T-helper 2 cell treated with Interferon-gamma antibody and Interleukin-4, amounts not matched to agents 5 μg/mL and 100 μg/mL, for 36 hours (primary cell): Measurements from ENCODE around the gene TIE1.

Source experiments
- DNase-seq: peaks from one replicate; pipeline ENCODE4 v3.0.0; 2021; ENCODE audit warnings: low spot score
- H3K27ac Mint-ChIP-seq: one replicate; pipeline ENCODE4 v1.8.0; 2021; ENCODE audit warnings: mild to moderate bottlenecking, mixed read lengths
- H3K27me3 Mint-ChIP-seq: one replicate; pipeline ENCODE4 v1.8.0; 2021; ENCODE audit warnings: low read depth, mixed read lengths
- H3K36me3 Mint-ChIP-seq: one replicate; pipeline ENCODE4 v1.8.0; 2021; ENCODE audit warnings: low read depth, mixed read lengths
- H3K4me1 Mint-ChIP-seq: one replicate; pipeline ENCODE4 v1.8.0; 2021; ENCODE audit warnings: low read depth, mixed read lengths
- H3K4me3 Mint-ChIP-seq: one replicate; pipeline ENCODE4 v1.8.0; 2022; ENCODE audit warnings: mild to moderate bottlenecking, moderate library complexity, mixed read lengths
- H3K9me3 Mint-ChIP-seq: one replicate; pipeline ENCODE4 v1.8.0; 2021; ENCODE audit warnings: mixed read lengths

The TIE1 gene

DNA sequence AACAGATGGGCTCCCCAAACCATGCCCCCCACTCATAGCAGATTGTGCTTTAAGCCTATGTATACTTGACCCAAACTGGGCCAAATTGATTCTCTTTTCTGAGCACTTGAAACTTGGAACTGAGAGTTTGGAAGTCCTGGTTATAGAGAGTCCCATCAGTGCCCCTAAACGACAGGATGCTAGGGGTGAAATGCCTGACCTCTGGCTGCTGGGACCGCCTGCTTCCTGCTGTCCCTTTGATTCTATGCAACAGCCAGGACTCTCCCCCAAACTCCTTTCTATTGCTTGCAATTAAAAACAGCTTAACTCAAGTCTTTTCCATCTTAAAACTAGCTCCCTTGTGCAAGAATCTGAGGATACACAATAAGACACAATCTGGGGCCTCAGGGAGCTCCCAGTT lies 20.1 kb upstream of the TIE1 start:
- DNase-seq, result no peak
- Mint-ChIP-seq H3K9me3 (no peaks in the 10 kb centered on the region), H3K27me3 (no peaks in the 10 kb centered on the region), H3K4me3 (no peak overlapping the region), H3K27ac (no peak overlapping the region), H3K36me3 (no peaks in the 10 kb centered on the region), H3K4me1 (no peaks in the 10 kb centered on the region)

DNA sequence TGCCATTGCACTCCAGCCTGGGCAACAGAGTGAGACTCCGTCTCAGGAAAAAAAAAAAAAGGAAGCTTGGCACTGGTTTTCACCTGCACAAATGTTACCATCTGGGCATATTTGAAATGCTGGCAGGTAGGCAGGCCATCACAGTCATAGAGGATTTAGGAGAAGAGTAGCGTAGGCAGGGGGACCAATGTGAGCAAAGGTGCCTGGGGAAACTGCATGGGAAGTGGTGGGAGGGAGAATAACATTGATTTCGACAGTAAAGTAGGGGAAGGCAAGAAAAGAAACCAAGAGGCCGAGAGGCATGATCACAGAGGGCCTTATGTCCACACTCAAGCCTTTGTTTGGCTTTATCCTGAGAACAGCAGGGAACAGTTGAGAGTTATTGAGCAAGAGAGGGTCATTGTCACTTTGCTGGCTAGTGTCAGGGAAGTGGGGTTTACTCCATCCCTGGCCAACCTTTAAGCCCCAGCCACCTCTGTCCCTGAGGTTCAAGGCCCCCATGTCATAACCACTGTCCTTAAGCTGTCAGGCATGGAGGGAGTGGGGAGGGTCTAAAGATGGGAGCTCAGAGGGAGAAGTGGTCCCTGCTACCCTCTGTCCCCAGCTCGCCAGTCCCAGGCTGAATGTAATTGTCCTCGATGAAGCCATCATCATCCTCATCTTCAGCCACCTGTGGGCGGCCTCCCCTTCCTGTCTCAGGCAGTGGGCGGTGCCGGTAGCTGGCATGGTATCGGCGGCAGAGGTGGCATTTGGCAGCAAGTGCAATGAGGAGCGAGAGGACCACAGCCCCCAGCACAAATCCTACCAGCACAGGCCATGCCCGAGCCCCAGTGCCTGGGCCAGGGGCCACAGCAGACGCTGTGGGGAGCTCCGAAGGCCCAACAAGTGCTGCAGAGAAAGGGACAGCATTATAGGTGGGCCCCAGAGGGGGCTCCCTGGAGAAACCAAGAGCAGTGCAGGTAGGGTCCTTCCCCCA lies 18.3 kb upstream of the TIE1 start:
- Mint-ChIP-seq H3K27me3 (peaks cover 3% of the 10 kb centered on the region), H3K27ac (no peak overlapping the region), H3K4me1 (no peaks in the 10 kb centered on the region), H3K9me3 (no peaks in the 10 kb centered on the region), H3K4me3 (no peak overlapping the region), H3K36me3 (no peaks in the 10 kb centered on the region)
- no peak for DNase-seq

DNA sequence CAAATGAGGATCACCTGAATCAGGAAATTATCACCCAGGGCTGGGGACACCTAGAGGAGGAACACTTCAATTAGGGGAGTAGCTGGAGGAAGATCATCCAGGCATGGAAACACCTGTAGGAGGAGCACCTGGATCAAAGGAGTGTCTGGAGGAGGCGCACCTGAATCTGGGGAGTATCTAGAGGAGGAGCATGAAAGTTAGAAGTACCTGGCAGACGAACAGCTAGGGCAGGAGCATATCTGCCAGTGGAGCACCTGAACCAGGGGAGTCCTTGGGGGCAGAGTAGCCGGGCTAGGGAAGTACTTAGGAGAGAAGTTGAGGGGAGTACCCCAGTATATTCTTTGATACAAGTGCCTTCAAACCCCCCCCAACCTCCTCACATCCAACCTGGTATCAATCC lies 16.7 kb upstream of the TIE1 start:
- Mint-ChIP-seq H3K27me3 (peaks cover 3% of the 10 kb centered on the region), H3K4me3 (no peak overlapping the region), H3K27ac (no peak overlapping the region), H3K36me3 (no peaks in the 10 kb centered on the region), H3K4me1 (no peaks in the 10 kb centered on the region), H3K9me3 (no peaks in the 10 kb centered on the region)
- no peak for DNase-seq

DNA sequence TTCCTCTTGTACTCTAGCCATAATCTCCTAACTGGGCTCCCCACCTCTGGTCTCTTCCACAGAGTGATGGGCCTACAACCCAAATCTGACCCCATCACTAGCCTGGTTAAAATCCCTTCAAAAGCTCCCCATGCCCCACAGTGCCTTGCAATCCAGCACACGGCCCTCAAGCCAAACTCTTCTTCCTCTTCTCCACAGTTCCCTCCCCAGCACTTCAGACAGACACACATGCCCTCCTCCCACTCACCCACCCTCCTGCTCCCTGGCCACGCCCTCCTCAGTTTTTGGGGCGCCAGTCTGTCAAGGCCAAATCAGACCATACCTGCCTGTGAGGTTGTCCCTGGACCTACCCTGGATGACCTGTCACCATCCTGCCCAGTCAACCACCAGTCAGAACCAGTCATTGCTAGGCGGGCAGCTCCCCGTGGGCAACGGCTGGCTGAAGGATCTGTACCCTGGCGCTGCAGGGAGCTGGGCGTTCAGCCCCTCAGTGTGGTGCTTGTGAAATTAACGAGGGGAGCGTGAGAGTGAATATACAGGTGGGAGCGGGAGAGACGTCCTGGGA lies 16.2 kb upstream of the TIE1 start:
- Mint-ChIP-seq H3K9me3 (no peaks in the 10 kb centered on the region), H3K4me1 (no peaks in the 10 kb centered on the region), H3K27ac (no peak overlapping the region), H3K27me3 (peaks cover 3% of the 10 kb centered on the region), H3K36me3 (no peaks in the 10 kb centered on the region), H3K4me3 (no peak overlapping the region)
- DNase-seq, result no peak

DNA sequence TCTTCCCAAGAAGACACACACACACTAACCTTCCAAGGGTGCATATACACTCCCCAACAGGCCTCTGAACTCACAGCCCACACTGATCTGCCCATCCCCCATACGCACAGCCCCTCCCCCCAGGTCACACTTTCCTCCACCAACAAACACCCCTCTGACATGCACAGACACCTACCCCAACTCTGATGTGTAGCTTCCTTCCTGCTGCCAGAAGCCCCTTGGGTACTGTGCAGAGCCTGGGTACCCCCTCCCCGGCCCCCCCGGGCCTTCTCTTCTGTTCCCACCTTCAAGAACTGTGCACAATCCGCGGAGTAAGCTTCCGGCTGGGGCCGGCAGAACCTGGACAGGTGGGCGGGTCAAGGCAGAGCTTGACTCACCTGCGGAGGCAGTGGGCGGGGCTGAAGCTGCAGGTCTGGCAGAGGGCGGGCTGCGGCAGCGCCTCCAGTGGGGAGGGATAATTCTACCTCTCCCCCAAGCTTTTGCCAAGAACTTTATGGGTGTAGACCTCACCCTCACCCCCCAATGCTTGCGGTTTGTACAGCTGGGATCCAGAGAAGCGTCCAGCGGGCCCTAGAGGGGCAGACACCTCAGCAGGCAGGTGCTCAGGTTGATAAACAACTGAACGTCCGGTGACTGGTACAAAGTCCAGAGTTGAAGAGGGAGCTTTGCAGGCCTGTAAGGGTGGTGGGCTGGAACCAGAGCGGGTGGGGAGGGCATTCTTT lies 15.4 kb upstream of the TIE1 start, which contains the start of gene C1orf210:
Gene C1orf210 (minus strand): TSS at position 313 of the 722 bp plus-strand sequence. CDS start 2,311 bp downstream, outside the sequence.
- no peaks in the 10 kb centered on the region for H3K9me3 Mint-ChIP-seq
- no peak within 1 kb of the TSS for H3K4me3 Mint-ChIP-seq
- H3K4me1 Mint-ChIP-seq, result no peaks in the 10 kb centered on the region
- H3K36me3 Mint-ChIP-seq, result no peaks in the 10 kb centered on the region
- H3K27ac Mint-ChIP-seq, result no peak within 1 kb of the TSS
- DNase-seq, result no peak
- peaks cover 3% of the 10 kb centered on the region for H3K27me3 Mint-ChIP-seq

DNA sequence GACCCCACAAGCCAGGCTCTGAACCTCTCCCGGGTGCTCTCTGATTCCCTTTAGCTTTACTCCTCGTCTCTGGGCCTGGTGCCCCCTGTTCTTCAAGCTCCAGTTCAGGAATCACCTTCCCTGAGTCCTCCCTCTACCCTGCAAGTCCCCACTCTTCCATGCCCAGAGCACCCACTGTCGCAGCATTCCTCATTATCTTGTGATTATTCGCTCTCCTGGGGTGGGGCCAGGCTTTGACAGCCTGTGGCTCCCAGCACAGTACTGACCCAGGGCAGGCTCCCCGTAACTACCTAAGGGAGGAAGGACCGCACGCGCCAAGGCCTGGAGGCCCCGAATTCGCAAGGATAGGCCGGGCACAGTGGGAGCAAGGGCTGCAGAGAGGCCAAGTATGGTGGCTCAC lies 14.7 kb upstream of the TIE1 start:
- Mint-ChIP-seq H3K27ac (no peak overlapping the region), H3K4me1 (no peaks in the 10 kb centered on the region), H3K4me3 (no peak overlapping the region)

DNA sequence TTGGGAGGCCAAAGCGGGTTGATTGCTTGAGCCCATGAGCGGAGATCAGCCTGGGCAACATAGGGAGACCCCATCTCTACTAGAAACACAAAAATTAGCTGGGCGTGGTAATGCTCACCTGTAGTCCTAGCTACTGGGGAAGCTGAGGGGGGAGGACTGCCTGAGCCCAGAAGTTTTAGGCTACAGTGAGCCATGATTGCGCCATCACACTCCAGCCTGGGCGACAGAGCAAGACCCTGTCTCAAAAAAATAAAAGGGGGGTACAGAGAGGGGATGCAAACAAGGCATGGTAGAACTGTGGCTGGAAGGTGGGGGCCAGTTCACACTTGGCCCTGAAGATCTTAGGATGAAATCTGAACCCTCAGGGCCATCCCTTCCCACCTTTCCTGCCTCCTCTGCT lies 14.2 kb upstream of the TIE1 start:
- Mint-ChIP-seq H3K9me3 (no peaks in the 10 kb centered on the region), H3K4me3 (no peak overlapping the region), H3K36me3 (no peaks in the 10 kb centered on the region), H3K27me3 (peaks cover 3% of the 10 kb centered on the region), H3K4me1 (no peaks in the 10 kb centered on the region), H3K27ac (no peak overlapping the region)
- DNase-seq, result no peak

More for the DNA sequence above, 14.7 kb upstream of the TIE1 start:
- DNase-seq, result no peak
- H3K27me3 Mint-ChIP-seq, result peaks cover 3% of the 10 kb centered on the region
- H3K9me3 Mint-ChIP-seq, result no peaks in the 10 kb centered on the region
- no peaks in the 10 kb centered on the region for H3K36me3 Mint-ChIP-seq

DNA sequence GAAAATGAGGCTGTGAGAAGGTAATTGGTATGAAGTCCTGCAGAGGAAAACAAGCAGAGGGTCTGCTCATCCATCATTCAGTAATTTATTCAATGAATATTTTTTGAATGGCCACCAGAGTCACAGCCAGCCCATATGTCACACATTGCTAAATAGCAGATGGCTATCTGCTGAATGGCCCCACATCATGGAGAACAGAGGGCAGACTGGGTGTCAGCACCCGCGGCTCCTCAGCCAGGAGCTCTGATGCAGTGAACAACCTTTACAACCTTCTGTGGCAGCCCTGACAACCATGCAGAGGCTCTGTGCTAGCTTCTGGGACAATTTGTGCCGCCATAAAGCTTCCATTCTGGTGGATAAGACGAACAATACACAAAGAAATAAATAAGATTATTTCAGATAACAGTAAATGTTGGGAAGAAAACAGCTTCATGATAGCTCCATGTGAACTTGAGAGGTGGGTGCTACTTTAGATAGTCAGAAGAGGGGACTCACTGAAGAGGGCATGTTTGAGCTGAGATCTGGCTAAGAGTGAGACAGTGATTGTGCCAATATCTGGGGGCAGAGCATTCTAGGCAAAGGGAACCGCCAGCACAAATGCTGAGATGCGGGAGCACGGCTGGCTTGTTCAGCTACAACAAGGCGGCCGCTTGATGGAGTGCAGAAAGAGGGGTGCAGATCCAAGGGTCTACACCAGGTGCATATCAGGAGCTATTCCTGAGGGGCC lies 12.6 kb upstream of the TIE1 start:
- peaks cover 3% of the 10 kb centered on the region for H3K27me3 Mint-ChIP-seq
- H3K27ac Mint-ChIP-seq, result no peak overlapping the region

DNA sequence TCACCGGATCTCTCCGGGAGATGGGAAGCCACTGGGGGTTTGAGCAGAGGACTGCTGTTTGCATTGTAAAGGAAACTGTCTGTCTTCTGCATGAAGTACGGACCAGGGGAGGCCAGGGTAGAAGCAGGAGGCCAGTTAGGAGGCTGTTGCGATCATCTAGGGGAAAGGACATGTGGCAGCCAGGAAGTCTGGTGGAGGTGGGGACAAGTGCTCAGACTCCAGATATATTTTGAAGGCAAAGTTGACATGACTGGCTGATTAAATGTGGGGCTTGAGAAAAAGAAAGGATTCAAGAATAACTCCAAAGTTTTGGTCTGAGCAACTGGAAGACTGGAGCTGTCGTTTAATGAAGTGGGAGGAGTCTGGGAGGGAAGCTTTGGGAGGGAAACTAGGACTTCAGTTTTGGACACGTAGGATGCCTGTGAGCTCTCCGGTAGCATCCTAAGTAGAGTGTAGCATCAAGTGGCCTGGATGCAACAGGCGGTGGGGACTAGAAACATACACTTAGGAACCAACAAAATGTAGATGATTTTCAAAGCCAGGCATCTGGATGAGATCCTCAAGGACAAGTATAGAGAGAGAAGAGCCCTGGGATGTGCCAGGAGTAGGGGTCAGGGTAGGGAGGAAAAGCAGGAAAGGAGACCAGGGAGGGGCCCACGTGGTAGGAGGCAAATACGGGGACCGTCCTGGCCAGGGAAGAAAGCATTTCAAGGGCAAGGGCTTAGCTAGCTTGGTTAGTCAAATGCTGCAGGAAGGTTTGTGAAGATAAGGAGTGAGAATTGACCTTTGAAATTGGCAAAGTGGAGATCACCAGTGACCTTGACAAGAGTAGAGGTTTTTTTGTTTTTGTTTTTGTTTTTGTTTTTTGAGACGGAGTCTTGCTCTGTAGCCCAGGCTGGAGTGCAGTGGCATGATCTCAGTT lies 11.7 kb upstream of the TIE1 start:
- Mint-ChIP-seq H3K4me3 (no peak overlapping the region), H3K36me3 (no peaks in the 10 kb centered on the region), H3K27me3 (peaks cover 3% of the 10 kb centered on the region), H3K9me3 (no peaks in the 10 kb centered on the region), H3K4me1 (no peaks in the 10 kb centered on the region), H3K27ac (no peak overlapping the region)
- no peak for DNase-seq

More for the DNA sequence above, 12.6 kb upstream of the TIE1 start:
- Mint-ChIP-seq H3K36me3 (no peaks in the 10 kb centered on the region), H3K9me3 (no peaks in the 10 kb centered on the region), H3K4me1 (no peaks in the 10 kb centered on the region), H3K4me3 (no peak overlapping the region)
- no peak for DNase-seq

DNA sequence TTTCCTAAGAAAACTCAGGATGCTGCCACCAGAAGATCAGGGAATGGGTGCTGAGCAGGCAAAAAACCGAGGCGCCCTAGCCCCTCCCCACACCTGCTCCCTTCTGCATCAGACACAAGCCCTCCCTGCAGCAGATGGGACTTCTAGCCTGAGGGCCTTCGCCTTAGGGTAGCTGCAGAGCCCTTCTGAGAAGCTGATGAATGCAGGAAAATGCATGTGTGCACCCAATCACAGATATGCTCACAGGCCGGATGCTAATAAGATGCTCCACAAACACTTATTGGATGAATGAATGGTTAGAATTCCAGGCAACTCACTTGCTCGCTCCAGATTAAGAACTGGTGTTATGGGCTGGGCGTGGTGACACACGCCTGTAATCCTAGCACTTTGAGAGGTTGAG lies 8.6 kb upstream of the TIE1 start:
- H3K4me3 Mint-ChIP-seq, result no peak overlapping the region
- H3K9me3 Mint-ChIP-seq, result no peaks in the 10 kb centered on the region
- peaks cover 2% of the 10 kb centered on the region for H3K27me3 Mint-ChIP-seq
- peaks cover 23% of the 10 kb centered on the region for H3K4me1 Mint-ChIP-seq
- no peak overlapping the region for H3K27ac Mint-ChIP-seq
- no peaks in the 10 kb centered on the region for H3K36me3 Mint-ChIP-seq
- no peak for DNase-seq

DNA sequence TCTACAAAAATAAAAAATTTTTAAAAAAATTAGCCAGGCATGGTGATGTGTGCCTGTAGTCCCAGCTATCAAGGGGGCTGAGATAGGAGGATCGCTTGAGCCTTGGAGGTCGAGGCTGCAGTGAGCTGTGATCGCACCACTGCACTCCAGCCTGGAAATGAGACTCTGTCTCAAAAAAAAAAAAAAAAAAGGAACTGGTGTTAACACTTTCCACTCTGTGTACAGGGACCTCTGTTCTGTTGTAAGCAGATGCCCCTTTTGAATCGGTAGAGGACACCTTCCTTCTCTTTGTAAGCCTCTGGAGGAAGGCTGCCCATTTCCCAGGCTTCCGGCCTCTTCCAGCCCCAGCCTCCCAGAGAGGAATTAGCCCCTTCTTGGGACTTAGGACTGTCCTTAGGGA lies 8.1 kb upstream of the TIE1 start:
- H3K9me3 Mint-ChIP-seq, result no peaks in the 10 kb centered on the region
- DNase-seq, result no peak
- no peak overlapping the region for H3K27ac Mint-ChIP-seq
- no peaks in the 10 kb centered on the region for H3K36me3 Mint-ChIP-seq
- H3K4me3 Mint-ChIP-seq, result no peak overlapping the region
- H3K27me3 Mint-ChIP-seq, result no peaks in the 10 kb centered on the region
- peaks cover 23% of the 10 kb centered on the region for H3K4me1 Mint-ChIP-seq

DNA sequence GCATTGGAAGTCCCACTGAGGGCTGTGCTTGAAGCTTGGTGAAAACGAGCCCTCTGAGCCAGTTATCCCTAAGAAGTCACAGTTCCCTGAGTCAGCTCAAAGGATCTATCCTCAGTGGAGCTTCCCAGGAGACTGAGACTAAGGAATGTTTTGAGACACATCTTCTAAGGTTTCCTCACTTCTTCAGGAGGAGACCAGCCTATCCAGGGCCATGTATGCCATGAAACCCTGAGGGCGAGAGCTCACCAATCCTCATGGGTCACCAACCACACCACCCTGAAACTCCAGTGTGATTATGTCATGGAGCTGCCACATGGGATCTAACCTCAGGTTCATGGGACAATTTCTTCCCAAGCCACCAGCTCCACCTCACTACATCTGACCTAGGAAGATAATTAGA lies 7.6 kb upstream of the TIE1 start:
- Mint-ChIP-seq H3K36me3 (no peaks in the 10 kb centered on the region), H3K27me3 (no peaks in the 10 kb centered on the region), H3K4me3 (no peak overlapping the region), H3K9me3 (no peaks in the 10 kb centered on the region), H3K27ac (peak overlapping the region; percentile 22), H3K4me1 (peaks cover 23% of the 10 kb centered on the region)
- no peak for DNase-seq
